Transverse colon (tissue), 4 donors: ENCODE data around the gene LTV1. TPM values are rescaled to one million over a fixed set of nuclear protein-coding genes. Genes with fewer than 3 reads are reported as not detected.

Experiments
- DNase-seq: peaks from one replicate; pipeline ENCODE4 v3.0.0-alpha.2; 2019
- H3K27ac ChIP-seq, 4 donors: fragments of 200-600 bp; sonication (generic); 2 replicates each; pipeline ENCODE4 v1.5.1; 2016 to 2018; ENCODE audit warnings: inconsistent platforms in 4 of 4
- H3K27me3 ChIP-seq: fragments of 200-600 bp; sonication (generic); 2 replicates; pipeline ENCODE4 v1.5.1; 2017; ENCODE audit warnings: inconsistent platforms
- H3K36me3 ChIP-seq, 4 donors: fragments of 200-600 bp; sonication (generic); 2 replicates each; pipeline ENCODE4 v1.5.1; 2017 to 2019; ENCODE audit warnings: inconsistent platforms in 4 of 4
- H3K4me1 ChIP-seq, 4 donors: fragments of 200-600 bp; sonication (generic); 2 replicates each; pipeline ENCODE4 v1.5.1; 2017 to 2020; ENCODE audit warnings: inconsistent platforms in 4 of 4
- H3K4me3 ChIP-seq, 4 donors: fragments of 200-600 bp; sonication (generic); 1 replicate in 1 of 4; 2 replicates in 3 of 4; pipeline versions ENCODE4 v1.5.1 to v1.6.1; 2017 to 2019; ENCODE audit warnings: inconsistent platforms in 4 of 4
- H3K9me3 ChIP-seq, 2 donors: fragments of 200-600 bp; sonication (generic); 2 replicates each; pipeline ENCODE4 v1.5.1; 2017 to 2019; ENCODE audit warnings: inconsistent platforms in 2 of 2
- CTCF ChIP-seq, 5 experiments: fragments of 200-600 bp in 3 of 5; fragments of 450-650 bp in 2 of 5; sonication (generic) in 3 of 5; IDR thresholded peaks; 1 replicate in 2 of 5; 2 replicates in 3 of 5; pipeline ENCODE4 v1.5.1; 2016 to 2017; ENCODE audit warnings: antibody characterized with exemption in 5 of 5, inconsistent platforms in 3 of 5, mild to moderate bottlenecking in 2 of 5, moderate library complexity in 1 of 5
- EP300 ChIP-seq: sonication (generic); formaldehyde crosslinking; IDR thresholded peaks from one replicate; pipeline ENCODE4 v1.6.1; 2017; ENCODE audit warnings: antibody characterized with exemption, low read depth
- POLR2A ChIP-seq: fragments of 450-650 bp; IDR thresholded peaks from one replicate; pipeline ENCODE4 v1.6.1; 2016; ENCODE audit warnings: antibody characterized with exemption, mild to moderate bottlenecking, moderate library complexity
- POLR2AphosphoS5 ChIP-seq, 3 donors: sonication (generic); formaldehyde crosslinking; IDR thresholded peaks; one replicate each; pipeline ENCODE4 v1.6.1; 2016; ENCODE audit warnings: antibody characterized with exemption in 3 of 3
- WGBS, 2 donors: methylation state at CpG; one replicate each; pipeline ENCODE4 v1.1.5; 2018; ENCODE audit warnings: low coverage in 1 of 2; 5-methylcytosine and 5-hydroxymethylcytosine counted together
- in situ Hi-C, 4 donors: fragments of 200-750 bp; cut with MboI; loops; one replicate each; pipeline versions ENCODE4 v1.15.0 to v1.15.1; 2017; ENCODE audit warnings: low sequenced_read_pairs in 3 of 4, low pct_ligation_motif_present in 1 of 4, low pct_unique_long_range_greater_than_20kb in 1 of 4
- intact Hi-C: fragments of 100-400 bp; cut with DNase I; formaldehyde crosslinking; loops from one replicate; pipeline ENCODE4 v1.15.1; 2023; ENCODE audit warnings: low total_unique reads
- total RNA-seq, 4 donors: library from RNA; depleted of rRNA; stranded (reverse); fragments of >200 nt; gene quantifications; one replicate each; pipeline ENCODE4 v1.1.0, GENCODE V29; 2016

The LTV1 gene
- total RNA-seq, 4 donors from 2014 or later = 0.80 to 13.2 (median 4.1) TPM

- no peak for DNase-seq
- no peak overlapping the region for H3K27ac ChIP-seq
- in situ Hi-C loops (no loop called here), intact Hi-C loops (no loop called here)
- H3K27me3 ChIP-seq = no peaks in the 10 kb centered on the region
- no peak for TF ChIP-seq POLR2AphosphoS5 (IDR thresholded peaks at IDR 0.05)
- no peak for TF ChIP-seq POLR2A
- TF ChIP-seq CTCF (IDR thresholded peaks at IDR 0.05) = no peak
- no peak for TF ChIP-seq EP300
- no peak overlapping the region for H3K4me3 ChIP-seq
- no peaks in the 10 kb centered on the region for H3K36me3 ChIP-seq
- peaks cover 4 to 25% (median 7%) of the 10 kb centered on the region in 4 donors for H3K4me1 ChIP-seq
- WGBS, 2 donors = 88 to 100% methylated on average over 1 to 2 of the region's 2 CpGs
- no peaks in the 10 kb centered on the region for H3K9me3 ChIP-seq
Measured at GRCh38 chr6:143900358-143900757, 57.2 kb downstream of the LTV1 start.

DNA sequence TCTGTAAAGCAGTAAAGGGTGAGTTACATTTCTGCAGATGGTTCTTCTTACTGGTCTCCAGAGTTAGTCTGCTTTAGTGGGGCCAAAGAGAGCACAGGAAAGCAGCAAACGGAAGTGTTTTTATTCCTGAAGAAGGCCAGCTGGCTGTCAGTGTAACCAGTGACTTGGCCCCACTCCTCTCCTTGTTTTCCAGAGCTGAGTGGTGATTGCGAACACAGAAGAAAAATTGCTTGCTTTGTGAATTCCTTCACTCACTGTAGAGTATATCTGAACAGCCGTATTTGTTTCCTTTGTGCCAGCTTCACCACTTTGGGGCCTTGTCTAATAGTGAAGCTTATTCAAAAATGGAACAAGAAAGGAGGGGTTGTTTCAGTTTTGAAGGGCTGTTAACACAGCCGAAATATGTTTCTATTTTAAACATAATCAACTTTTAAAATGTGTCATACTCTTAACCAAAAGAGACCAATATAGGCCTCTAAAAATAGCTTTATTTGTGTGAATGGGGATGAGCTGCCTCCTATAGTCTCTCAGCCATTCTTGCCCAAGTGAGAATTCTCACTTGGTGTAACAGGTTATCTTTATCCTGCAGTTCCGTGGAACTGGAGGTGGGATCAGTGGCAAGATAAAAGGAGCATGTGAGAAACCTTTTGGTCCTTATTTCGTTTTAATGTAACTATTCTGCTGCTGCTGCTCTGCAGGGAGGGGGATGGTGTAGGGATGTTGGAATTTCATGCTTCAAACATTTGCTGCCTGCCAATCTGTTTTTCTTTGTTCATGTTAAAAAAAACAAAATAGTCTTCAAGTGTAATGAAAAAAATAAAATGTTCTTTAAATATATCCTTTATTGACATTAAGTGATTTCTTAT is 59.0 kb downstream of the LTV1 start:
- WGBS, 2 donors = 35 to 46% methylated on average over 5 to 6 of the region's 6 CpGs
- H3K27ac ChIP-seq = peak overlapping the region; percentile 18 to 50 (median 36)

DNA sequence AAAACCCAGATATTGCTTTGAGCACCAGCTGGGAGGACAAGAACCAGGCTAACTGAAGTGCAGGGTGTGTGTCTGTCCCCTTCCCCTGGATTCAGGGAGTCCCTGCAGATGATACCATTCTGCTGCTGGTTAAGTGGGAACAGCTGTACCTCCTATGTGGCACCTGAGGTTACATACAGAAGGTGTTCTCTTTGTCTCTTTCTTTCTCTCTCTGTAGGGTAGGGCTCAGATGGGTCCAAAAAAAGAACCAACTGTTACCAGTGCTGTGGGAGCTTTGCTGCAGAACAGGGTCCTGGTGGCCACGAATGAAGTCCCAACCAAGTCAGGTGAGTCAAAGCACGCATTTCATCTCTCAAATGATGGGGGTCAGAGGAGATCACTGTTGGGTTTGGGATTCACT is 59.7 kb downstream of the LTV1 start:
- Histone ChIP-seq H3K4me3 (no peak overlapping the region), H3K36me3 (no peaks in the 10 kb centered on the region), H3K27me3 (no peaks in the 10 kb centered on the region), H3K4me1 (peaks cover 4 to 15% (median 6%) of the 10 kb centered on the region in 4 donors), H3K27ac (peak overlapping the region in 2 of 4 donors; percentile 39 to 50), H3K9me3 (no peaks in the 10 kb centered on the region)
- TF ChIP-seq EP300 (no peak), CTCF (IDR thresholded peaks at IDR 0.05) (no peak), POLR2A (no peak), POLR2AphosphoS5 (IDR thresholded peaks at IDR 0.05) (no peak)
- WGBS, 2 donors = 85 to 90% methylated on average over 2 of the region's 2 CpGs
- intact Hi-C loops (no loop called here), in situ Hi-C loops (no loop called here)
- no peak for DNase-seq

More for the DNA sequence above, 59.0 kb downstream of the LTV1 start:
- in situ Hi-C loops (no loop called here), intact Hi-C loops (no loop called here)
- no peaks in the 10 kb centered on the region for H3K36me3 ChIP-seq
- no peak overlapping the region for H3K4me3 ChIP-seq
- peak; percentile 16 for DNase-seq
- no peaks in the 10 kb centered on the region for H3K27me3 ChIP-seq
- no peaks in the 10 kb centered on the region for H3K9me3 ChIP-seq
- TF ChIP-seq POLR2A = no peak
- TF ChIP-seq EP300 = no peak
- TF ChIP-seq CTCF (IDR thresholded peaks at IDR 0.05) = no peak
- TF ChIP-seq POLR2AphosphoS5 (IDR thresholded peaks at IDR 0.05) = peak in 1 of 3 donors; percentile 44
- H3K4me1 ChIP-seq = peaks cover 4 to 15% (median 6%) of the 10 kb centered on the region in 4 donors

DNA sequence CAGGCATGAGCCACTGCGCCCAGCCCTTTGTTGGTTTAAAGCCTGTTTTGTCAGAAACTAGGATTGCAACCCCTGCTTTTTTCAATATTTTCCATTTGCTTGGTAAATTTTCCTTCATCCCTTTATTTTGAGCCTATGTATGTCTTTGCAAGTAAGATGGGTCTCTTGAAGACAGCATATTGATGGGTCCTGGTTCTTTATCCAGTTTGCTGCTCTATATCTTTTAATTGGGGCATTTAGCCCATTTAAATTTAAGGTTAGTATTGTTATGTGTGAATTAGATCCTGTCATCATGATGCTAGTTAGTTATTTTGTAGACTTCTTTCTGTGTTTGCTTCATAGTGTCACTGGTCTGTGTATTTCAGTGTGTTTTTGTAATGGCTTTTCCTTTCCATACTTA is 67.9 kb downstream of the LTV1 start:
- no peak overlapping the region for H3K4me3 ChIP-seq
- in situ Hi-C loops (no loop called here), intact Hi-C loops (no loop called here)
- no peaks in the 10 kb centered on the region for H3K36me3 ChIP-seq
- no peak overlapping the region for H3K27ac ChIP-seq
- DNase-seq = no peak
- H3K9me3 ChIP-seq = peaks cover 5 to 6% of the 10 kb centered on the region in 2 donors
- no peaks in the 10 kb centered on the region for H3K27me3 ChIP-seq
- WGBS, 2 donors = 100% methylated on average over 1 of the region's 1 CpG
- TF ChIP-seq POLR2A (no peak), CTCF (IDR thresholded peaks at IDR 0.05) (no peak), POLR2AphosphoS5 (IDR thresholded peaks at IDR 0.05) (no peak), EP300 (no peak)
- H3K4me1 ChIP-seq = no peaks in the 10 kb centered on the region
